GM18502 (cell line): Measurements from ENCODE around the gene TSPYL2.

ENCODE experiments used
- ATAC-seq: cut with Tn5 transposase; IDR thresholded peaks from one replicate; pipeline ENCODE4 v1.9.1; 2021; ENCODE audit warnings: mild to moderate bottlenecking; ENCODE audit not compliant: unreplicated experiment, poor library complexity

TSPYL2 gene

DNA sequence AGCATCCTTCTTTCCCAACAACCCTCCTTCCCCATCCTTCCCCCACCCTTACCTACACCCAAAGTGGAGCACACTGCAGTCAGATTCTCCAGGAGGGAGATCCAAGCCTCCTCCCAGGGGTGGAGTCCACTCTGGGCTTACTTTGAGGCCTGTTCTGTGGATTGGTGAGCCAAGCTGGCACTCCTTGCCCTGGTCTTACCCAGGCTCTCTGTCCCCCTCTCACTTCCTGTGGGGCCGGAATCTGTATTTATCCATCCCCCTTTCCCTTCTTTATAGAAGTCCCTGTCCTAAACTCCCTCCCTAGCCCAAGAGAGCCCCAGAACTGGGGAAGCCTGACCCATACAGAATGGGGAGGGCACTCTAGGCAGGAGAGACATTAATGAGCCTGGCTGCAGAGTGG, 3.2 kb upstream of the TSPYL2 start:
- no peak for ATAC-seq

DNA sequence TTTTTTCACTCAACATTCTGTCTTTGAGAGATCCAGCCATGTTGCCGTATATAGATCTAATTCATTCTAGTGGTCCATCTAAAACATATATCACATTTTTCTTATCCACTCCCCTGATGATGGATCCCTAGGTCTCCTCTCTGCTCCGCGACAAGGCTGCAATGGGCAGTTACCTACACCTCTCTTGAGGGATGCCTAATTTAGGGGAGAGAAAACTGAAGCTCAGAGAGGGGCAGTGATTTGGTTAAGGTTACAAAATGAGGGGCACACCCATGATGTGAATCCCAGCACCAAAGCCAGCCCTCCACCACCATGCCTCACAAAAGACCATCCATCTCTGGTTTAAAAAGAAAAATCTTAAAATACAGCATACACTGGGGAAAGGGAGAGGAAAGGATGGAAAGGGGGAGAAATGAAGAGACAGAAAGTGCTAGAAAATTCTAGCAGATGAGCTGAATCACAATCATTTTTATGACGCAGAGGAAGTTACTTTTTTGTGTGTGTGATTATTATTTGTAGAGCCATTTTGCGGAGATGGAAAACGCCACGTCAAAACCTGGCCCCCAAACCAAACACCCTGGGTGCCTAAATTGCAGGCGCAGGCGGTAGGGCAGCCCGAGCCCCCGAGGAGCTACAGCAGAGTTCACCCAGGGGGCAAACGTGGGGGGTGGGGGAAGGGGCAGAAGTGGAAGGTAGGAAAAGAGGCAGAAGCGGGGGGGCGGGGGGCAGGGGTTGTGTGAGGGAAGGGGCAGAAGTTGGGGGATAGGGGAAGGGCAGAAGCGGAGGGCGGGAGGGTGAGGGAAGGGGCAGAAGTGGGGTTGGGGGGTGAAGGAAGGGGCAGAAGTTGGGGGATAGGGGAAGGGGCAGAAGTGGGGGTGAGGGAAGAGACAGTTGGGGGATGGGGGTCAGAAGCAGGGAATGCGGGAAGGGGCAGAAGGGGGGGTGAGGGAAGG, 1.3 kb upstream of the TSPYL2 start:
- ATAC-seq, result no peak

GRCh38 chrX:53082773-53083616, 828 bp downstream of the TSPYL2 start:
- ATAC-seq, result no peak

DNA sequence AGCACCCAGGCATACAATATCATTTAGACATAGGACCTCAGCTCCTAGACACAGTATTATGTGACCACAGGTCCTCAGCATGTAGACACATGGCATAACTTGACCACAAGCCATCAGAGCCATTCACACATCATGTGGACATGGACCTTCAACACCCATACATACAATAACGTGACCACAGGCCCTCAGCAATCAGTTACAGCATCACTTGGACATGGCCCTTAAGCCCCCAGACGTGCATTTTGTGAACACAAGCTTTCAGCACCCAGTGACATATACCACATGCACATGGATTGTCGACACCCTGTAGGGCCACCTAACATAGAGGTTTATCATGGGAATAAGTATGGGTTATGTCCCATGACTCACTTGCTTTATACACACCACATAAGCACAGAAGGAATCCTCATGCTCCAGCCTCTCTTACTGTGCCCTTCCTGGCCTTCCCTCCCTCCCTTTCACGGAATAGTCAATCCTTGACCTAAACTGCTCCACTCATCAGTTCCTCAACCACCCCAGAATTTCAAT, 1.9 kb downstream of the TSPYL2 start:
- no peak for ATAC-seq

GRCh38 chrX:53084863-53085262, 2.7 kb downstream of the TSPYL2 start:
- no peak for ATAC-seq

DNA sequence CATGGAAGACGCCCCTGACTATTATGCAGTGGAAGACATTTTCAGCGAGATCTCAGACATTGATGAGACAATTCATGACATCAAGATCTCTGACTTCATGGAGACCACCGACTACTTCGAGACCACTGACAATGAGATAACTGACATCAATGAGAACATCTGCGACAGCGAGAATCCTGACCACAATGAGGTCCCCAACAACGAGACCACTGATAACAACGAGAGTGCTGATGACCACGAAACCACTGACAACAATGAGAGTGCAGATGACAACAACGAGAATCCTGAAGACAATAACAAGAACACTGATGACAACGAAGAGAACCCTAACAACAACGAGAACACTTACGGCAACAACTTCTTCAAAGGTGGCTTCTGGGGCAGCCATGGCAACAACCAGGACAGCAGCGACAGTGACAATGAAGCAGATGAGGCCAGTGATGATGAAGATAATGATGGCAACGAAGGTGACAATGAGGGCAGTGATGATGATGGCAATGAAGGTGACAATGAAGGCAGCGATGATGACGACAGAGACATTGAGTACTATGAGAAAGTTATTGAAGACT, 3.6 kb downstream of the TSPYL2 start:
- ATAC-seq, result no peak

GRCh38 chrX:53086464-53086863, 4.3 kb downstream of the TSPYL2 start:
- no peak for ATAC-seq

DNA sequence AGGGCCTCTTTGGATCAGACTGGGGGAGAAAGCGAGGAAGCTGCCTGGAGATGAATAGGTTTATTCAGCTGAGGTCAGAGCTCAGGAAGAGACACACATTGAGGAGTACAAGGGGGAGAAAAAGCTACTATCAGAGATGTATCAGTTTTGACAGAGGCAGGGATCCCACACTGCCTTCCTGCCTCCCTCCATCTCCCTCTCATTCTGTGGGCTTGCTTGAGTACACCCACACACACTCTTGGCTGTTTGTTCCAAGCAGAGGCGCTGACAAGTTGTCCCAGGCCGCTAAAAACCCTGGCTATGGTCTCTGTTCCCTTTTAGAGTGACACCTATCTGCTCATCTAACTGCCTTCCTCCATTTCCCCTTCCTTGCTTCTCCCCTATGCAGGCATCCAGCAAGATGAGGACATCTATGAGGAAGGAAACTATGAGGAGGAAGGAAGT, 5.2 kb downstream of the TSPYL2 start:
- no peak for ATAC-seq

GRCh38 chrX:53088136-53088974, 6.2 kb downstream of the TSPYL2 start:
- peak; percentile 72 for ATAC-seq

DNA sequence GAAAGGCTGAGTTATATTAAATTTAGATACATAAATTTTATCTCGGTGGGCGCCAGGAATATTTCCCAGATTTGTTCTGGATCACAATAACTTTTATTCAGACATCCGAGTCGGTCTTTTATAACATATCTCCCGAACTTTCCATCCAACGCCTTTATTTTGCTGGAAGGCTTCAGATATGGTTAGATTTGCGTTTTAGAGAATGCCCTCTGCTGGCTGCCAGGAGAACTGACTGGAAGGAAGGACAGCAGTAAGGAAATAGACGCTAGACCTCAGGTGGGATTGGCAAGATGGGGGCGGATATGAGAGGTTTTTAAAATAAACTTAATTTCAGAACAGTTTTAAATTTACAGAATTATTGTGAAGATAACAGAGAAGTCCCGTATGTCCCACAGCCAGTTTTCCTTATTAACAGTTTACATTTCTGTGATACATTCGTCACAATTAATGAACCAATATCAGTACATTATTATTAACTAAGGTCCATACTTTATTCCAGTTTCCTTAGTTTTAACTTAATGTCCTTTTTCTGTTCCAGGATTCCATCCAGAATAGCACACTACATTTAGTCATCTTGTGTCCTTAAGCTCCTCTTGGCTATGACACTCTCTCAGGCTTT, 7.2 kb downstream of the TSPYL2 start:
- no peak for ATAC-seq

- ATAC-seq, result no peak
Observed at GRCh38 chrX:53089925-53090324, 7.8 kb downstream of the TSPYL2 start.

DNA sequence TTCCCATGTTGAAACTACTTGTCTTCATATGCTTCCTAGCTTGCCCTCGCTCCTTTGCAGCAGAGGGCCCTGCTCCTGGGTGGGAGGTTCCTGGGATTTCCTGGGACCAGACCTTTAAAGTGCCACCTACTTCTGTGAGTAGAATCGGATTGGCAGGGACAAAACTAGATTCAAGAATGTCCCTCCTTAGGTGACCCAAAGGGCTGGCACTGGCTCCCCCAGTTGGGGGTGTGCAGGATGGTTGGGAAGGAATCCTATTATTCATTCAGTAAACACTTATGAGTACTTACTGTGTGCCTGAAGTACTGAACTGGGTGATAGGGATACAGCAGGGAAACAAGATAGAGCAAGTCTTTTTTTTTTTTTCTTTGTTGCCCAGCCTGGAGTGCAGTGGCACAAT, 9.2 kb downstream of the TSPYL2 start:
- no peak for ATAC-seq

DNA sequence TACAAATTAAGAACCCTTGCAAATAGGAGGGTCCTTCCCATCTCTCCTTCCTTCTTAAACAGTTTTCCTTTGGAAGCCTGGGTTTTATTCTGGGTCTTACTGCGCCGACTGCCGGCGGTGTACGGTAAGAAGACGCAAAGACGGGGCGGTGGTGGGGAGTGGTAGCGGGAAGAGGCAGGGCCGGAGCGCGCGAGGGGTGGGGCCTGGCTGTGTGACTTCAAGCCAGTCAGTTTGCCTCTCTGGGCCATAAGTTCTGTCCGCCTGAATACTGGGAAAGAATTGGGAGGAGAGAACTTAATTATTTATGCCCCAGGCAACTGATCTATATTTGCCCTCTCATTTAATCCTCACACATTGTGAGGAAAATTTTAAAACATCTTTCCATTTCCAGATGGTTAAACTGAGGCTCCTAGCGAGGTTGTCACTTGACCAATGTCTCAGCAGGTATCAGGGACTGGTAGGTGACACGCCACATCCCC, 11.0 kb downstream of the TSPYL2 start:
- peak; percentile 58 for ATAC-seq

DNA sequence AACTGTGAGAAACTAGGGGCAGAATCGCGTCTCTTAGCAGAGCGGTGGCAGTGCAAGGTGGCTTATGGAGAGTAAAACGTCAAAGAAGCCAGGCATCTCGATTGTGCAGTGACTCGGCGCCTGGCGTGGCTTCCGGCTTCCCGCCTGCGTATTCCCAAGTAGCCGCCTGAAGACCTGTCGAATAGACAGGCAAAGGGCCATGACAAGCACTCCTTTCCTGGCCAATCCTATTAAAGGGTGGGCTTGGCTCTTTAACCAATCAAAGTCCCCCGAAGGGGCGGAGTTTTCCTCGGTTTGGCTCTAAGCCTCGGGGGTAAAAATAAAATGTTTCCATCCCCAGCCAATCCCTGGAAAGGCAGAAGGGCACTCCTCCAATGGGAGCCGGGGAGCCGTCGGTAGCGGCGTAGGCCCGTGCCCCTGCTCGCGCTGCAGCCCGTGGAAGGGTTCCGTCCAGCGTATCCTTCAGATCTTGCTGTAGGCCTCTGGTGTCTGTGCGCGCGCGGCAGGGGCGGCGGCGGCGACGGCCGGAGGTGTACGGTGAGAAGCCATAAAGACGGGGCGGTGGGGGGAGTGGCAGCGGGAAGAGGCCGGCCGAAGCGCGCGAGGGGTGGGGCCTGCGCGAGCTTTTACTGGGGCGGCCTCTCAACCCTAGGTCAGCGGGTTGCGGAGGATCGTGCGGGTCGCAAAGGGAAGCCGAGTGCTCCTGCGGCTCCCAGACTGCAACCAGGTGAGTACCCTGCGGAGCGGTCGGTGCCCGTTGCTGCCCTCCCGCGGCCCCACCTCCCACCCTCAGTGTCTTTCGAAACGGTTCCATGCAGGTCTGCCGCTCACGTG, 11.8 kb downstream of the TSPYL2 start, which contains the start of gene KANTR:
KANTR (plus strand) TSS at position 395 of the 834 bp plus-strand sequence. CDS start 30,131 bp downstream, outside the sequence.
- peak; percentile 78 for ATAC-seq

- no peak for ATAC-seq
Observed at GRCh38 chrX:53094582-53094905, 12.4 kb downstream of the TSPYL2 start.

GRCh38 chrX:53095796-53096195, 13.6 kb downstream of the TSPYL2 start:
- ATAC-seq, result no peak

DNA sequence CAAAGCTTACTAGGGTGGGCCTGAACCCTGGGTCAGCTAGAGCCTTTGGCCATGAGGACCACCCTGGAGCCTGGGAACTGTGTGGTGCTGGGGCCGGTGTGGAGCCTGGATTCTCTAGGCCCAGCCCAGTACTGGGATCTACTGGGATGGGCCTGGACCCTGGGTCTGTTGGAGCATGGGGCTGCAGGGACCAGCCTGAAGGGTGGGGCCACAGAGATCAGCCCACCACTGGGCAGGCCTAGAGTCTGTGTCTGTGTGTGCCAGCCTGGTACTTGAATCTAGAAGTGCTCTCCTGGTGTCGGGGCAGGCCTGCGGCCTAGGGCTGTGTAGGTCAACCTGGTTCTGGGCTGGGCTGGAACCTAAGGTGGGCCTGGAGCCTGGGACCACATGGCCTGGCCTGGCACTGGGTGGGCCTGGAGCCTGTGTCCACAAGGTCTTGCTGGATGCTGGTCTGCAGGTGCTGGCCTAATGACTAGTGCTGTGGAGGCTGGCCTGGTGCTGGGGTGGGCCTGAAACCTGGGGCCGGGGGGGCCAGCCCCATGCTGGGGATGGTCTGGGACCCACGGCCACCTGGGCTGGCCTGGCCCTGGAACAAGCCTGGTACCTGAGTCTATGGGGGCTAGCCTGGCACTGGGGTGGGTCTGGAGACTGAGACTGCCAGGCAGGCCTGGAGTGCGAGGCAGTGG, 32.8 kb downstream of the TSPYL2 start:
- ATAC-seq, result no peak

DNA sequence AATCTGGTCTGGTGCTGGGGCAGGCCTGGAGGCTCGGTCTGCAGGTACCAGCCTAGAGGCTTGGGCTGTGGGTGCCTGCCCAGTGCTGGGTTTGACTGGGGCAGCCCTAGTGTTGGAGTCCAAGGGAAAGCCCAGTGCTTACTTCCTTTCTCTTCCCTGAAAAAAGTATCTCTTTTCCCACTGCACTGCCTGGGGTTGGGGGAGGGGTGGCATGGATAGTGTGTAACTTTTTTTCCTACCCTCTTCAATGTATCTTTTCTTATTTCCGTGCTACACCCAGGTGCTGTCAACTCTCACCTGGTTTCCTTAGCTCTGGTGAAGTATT, 33.3 kb downstream of the TSPYL2 start:
- no peak for ATAC-seq
